NB4 (cell line): ENCODE measurements around the gene NLGN4X.

Experiments
- DNase-seq: peaks from one replicate; pipeline ENCODE4 v3.0.0; 2010; ENCODE audit warnings: low read depth
- H3K4me3 ChIP-seq: one replicate; pipeline ENCODE4 v1.5.1; 2011; ENCODE audit warnings: mild to moderate bottlenecking, low read depth, low read length, moderate library complexity
- MAX ChIP-seq: IDR thresholded peaks from 2 replicates; pipeline ENCODE4 v1.6.1; 2011; ENCODE audit warnings: low read depth, low read length
- MYC ChIP-seq: IDR thresholded peaks from 2 replicates; pipeline ENCODE4 v1.6.1; 2011; ENCODE audit warnings: low read depth, low read length
- POLR2A ChIP-seq: IDR thresholded peaks from 2 replicates; pipeline ENCODE4 v1.6.1; 2011; ENCODE audit warnings: mild to moderate bottlenecking; ENCODE audit not compliant: insufficient read length; ENCODE audit errors: extremely low read depth
- TF ChIP-seq, protein P1 (sequence below): IDR thresholded peaks from one replicate; pipeline ENCODE4 v1.5.1; 2012; ENCODE audit warnings: low read depth, low read length

NLGN4X gene

GRCh38 chrX:6151971-6152370, 76.7 kb downstream of the NLGN4X start:
- no peak for DNase-seq
- H3K4me3 ChIP-seq = no peak overlapping the region

DNA sequence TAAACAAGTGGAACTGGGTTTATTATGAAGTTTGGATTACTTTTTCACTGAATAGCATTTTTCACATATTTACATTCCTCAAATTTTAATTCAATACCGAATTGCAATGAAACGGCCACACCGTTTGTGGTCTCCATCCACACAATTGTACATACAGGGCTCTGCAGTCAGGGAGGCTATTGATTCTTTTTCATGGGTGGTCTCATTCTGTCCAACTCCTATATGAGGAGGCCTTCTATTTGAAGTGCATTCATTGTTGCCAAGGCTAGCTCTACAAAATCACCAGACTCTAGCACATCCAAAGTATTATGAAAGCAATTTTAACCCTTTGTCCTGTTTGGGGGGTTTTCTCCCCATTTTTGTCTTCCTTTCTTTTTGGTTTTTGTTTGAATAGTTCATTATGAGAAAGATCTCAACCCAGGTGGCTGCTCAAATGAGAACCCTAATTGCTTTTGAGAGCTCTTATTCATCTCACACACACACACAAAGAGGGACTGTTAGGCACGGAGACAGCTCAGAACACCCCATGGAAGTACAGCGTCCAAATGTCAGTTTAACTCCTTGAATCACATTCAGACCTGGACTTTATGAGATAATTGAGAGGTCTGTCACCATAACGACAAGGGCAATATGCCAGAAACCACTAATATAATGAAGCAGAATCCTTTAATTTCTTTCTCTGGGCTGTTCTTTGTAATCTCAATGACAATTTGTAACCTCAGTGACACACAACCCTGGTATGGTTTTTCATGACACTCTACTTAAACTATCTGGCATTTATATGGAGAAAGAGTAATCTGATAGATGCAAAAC, 79.4 kb downstream of the NLGN4X start:
- TF ChIP-seq MYC = no peak
- TF ChIP-seq MAX = no peak
- TF ChIP-seq POLR2A = no peak
- TF ChIP-seq, protein P1, sequence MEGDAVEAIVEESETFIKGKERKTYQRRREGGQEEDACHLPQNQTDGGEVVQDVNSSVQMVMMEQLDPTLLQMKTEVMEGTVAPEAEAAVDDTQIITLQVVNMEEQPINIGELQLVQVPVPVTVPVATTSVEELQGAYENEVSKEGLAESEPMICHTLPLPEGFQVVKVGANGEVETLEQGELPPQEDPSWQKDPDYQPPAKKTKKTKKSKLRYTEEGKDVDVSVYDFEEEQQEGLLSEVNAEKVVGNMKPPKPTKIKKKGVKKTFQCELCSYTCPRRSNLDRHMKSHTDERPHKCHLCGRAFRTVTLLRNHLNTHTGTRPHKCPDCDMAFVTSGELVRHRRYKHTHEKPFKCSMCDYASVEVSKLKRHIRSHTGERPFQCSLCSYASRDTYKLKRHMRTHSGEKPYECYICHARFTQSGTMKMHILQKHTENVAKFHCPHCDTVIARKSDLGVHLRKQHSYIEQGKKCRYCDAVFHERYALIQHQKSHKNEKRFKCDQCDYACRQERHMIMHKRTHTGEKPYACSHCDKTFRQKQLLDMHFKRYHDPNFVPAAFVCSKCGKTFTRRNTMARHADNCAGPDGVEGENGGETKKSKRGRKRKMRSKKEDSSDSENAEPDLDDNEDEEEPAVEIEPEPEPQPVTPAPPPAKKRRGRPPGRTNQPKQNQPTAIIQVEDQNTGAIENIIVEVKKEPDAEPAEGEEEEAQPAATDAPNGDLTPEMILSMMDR = no peak
- DNase-seq = no peak
- no peak overlapping the region for H3K4me3 ChIP-seq

More at GRCh38 chrX:6151971-6152370, 76.7 kb downstream of the NLGN4X start:
- TF ChIP-seq MYC (no peak), MAX (no peak), POLR2A (no peak)
- TF ChIP-seq, protein P1 = no peak

DNA sequence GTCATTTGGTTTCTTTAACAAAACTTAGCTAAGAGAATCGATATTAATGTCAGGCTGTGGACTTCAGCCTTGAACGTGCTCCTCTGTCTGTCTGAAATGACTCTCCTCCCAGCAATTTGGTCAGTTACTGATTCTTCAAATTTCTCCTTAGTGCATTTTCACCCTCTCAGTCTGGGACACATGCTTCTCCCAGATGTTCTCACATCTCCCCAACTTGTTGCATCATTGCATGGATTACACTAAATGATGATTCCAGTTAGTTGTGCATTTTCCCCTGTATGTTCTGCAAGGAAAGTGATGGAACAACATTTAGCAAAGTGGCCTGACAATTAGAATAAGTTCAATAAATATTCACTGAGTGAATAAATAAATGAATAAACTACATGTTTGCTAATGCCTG, 94.4 kb downstream of the NLGN4X start:
- no peak for DNase-seq
- TF ChIP-seq, protein P1 = no peak
- TF ChIP-seq MAX (no peak), MYC (no peak), POLR2A (no peak)
- no peak overlapping the region for H3K4me3 ChIP-seq

GRCh38 chrX:6132970-6133369, 95.7 kb downstream of the NLGN4X start:
- DNase-seq = no peak
- no peak overlapping the region for H3K4me3 ChIP-seq
- TF ChIP-seq, protein P1 = no peak
- no peak for TF ChIP-seq MYC
- TF ChIP-seq POLR2A = no peak
- no peak for TF ChIP-seq MAX

DNA sequence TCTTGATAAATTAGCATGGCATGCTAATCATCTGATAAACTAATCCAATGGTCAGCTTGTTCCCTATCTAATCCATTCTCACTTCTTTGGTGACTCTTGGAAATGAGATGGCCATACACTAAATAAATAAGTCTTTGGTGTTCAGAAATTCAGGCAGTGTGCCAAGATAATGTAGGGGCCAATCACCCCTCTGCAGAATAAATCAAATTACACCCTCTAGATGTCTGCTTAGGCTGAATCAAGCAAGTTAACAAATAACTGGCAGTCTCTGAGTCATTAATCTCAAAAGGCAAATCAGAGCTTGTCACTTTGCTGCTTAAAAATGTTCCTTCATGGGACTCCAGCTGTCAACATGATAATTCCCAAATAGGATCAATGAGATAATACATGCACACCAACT, 97.4 kb downstream of the NLGN4X start:
- TF ChIP-seq MAX (no peak), POLR2A (no peak), MYC (no peak)
- TF ChIP-seq, protein P1 = no peak
- no peak for DNase-seq
- H3K4me3 ChIP-seq = no peak overlapping the region
